G401 (cell line): ENCODE data around the gene ATP13A3. TPM values are rescaled to one million over a fixed set of nuclear protein-coding genes. Genes with fewer than 3 reads are reported as not detected.

Experiments used
- DNase-seq: peaks from one replicate; pipeline ENCODE4 v3.0.0-alpha.2; 2015; ENCODE audit warnings: low spot score
- in situ Hi-C: cut with HindIII; loops from 2 replicates; pipeline ENCODE4 v1.10.0; 2016; ENCODE audit warnings: low sequenced_read_pairs, mixed read lengths
- total RNA-seq: library from RNA; depleted of rRNA; stranded (reverse); fragments of >200 nt; shearing (Covaris generic); gene quantifications from 2 replicates; pipeline ENCODE4 v1.2.3, GENCODE V29; 2014; rRNA removed

ATP13A3 gene
- total RNA-seq, 1 experiment from 2014 or later, result 60.2 TPM

- in situ Hi-C loops, result no loop called here
- DNase-seq, result no peak
These were observed 122.0 kb downstream of the ATP13A3 start for GRCh38 chr3:194364652-194365434.

GRCh38 chr3:194364314-194364651 lies 122.5 kb downstream of the ATP13A3 start:
- in situ Hi-C loops, result no loop called here
- DNase-seq, result no peak

GRCh38 chr3:194360568-194360967 lies 126.2 kb downstream of the ATP13A3 start:
- DNase-seq, result no peak

GRCh38 chr3:194357681-194358080 lies 129.1 kb downstream of the ATP13A3 start:
- DNase-seq, result no peak
- in situ Hi-C loops, result no loop called here

More at GRCh38 chr3:194360568-194360967, 126.2 kb downstream of the ATP13A3 start:
- in situ Hi-C loops, result no loop called here

GRCh38 chr3:194355379-194355778 lies 131.4 kb downstream of the ATP13A3 start:
- in situ Hi-C loops, result no loop called here
- DNase-seq, result no peak

- in situ Hi-C loops, result no loop called here
- DNase-seq, result no peak
These were observed 132.5 kb downstream of the ATP13A3 start for GRCh38 chr3:194354315-194354714.

Other genes with a start within 250 kb of the ATP13A3 start
- not detected in 2 replicates for gene CPN2, start 135.7 kb downstream of the ATP13A3 start, total RNA-seq
- 0.14 and 0.55 TPM in 2 replicates for gene LRRC15, start 117.3 kb downstream of the ATP13A3 start, total RNA-seq
- not detected in 2 replicates for gene GP5, start 87.7 kb downstream of the ATP13A3 start, total RNA-seq
- gene TMEM44, start 146.4 kb upstream of the ATP13A3 start, total RNA-seq, result 6.5 and 7.3 TPM in 2 replicates
- gene LSG1, start 185.2 kb upstream of the ATP13A3 start, total RNA-seq, result 38.4 and 39.1 TPM in 2 replicates
- 9.6 and 13.2 TPM in 2 replicates for gene FAM43A, start 198.9 kb upstream of the ATP13A3 start, total RNA-seq